BJ (cell line): ENCODE data around the gene GALE. TPM values are rescaled to one million over a fixed set of nuclear protein-coding genes. Genes with fewer than 3 reads are reported as not detected.

Source experiments
- CTCF ChIA-PET: fragments of 350-600 bp; formaldehyde crosslinking; extraction: SDS; loops from one replicate; lab custom pipeline; 2021; ENCODE audit warnings: antibody characterized with exemption, inconsistent platforms; lab: Yijun Ruan, JAX
- POLR2A ChIA-PET: fragments of 300-600 bp; sonication (Branson Sonifier 250); formaldehyde crosslinking; extraction: SDS; loops from one replicate; lab custom pipeline; 2021; ENCODE audit warnings: antibody characterized with exemption; lab: Charles Lee
- DNase-seq: peaks from one replicate; pipeline ENCODE4 v3.0.0-alpha.2; 2011; ENCODE audit warnings: low read depth
- H3K27me3 ChIP-seq: 2 replicates; pipeline ENCODE4 v1.6.0; 2011; ENCODE audit warnings: low read length; ENCODE audit not compliant: control insufficient read depth, insufficient read depth
- H3K36me3 ChIP-seq: 2 replicates; pipeline ENCODE4 v1.5.1; 2011; ENCODE audit warnings: low read length; ENCODE audit not compliant: control insufficient read depth, insufficient read depth
- H3K4me3 ChIP-seq: 2 replicates; pipeline ENCODE4 v1.5.1; 2011; ENCODE audit warnings: low read depth, mild to moderate bottlenecking, control low read depth, low read length
- polyA plus RNA-seq: library from polyadenylated mRNA; depleted of rRNA; stranded (reverse); fragments of >200 nt; gene quantifications from 2 replicates; pipeline ENCODE4 v1.2.3, GENCODE V29; 2011
- TF ChIP-seq, protein P1 (sequence below): IDR thresholded peaks from 2 replicates; pipeline ENCODE4 v1.5.1; 2011; ENCODE audit warnings: low read depth, mild to moderate bottlenecking, control low read depth, inconsistent platforms, low read length, moderate library complexity; ENCODE audit not compliant: insufficient read depth

Gene GALE
- polyA plus RNA-seq, 1 experiment = 36.1 TPM

DNA sequence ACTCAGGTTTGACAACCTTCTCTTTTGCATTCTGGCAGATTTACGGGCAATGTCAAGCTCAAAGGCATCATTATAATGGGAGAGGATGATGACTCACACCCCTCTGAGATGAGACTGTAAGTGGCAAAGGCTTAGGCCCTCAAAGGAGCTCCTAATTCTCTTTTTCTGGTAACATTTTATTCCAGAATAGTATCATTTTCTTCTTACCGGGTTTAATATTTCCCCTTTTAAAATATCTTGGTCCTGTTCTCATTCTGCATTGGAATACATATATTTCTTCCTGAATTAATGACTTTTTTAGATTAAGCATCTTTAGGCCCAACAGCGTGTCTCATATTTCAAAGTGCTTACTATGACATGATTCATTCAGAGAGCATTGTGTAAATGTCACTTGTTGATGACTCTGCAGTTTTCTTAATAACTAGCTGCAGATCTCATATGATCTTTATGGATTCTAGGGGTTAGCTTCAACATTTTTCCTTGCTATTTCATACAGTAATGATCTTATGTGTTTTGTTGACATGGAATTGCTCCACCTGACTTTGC is 20.7 kb downstream of the GALE start:
- CTCF ChIA-PET = interaction anchor here (0.6 to 3.4 kb wide), 6 partner anchors 9 to 32 kb away, joined by 3 to 15 read pairs (median 4); partner anchors contain the start of genes GALE and LYPLA2
- Histone ChIP-seq H3K4me3 (no peak overlapping the region), H3K36me3 (peaks cover 1% of the 10 kb centered on the region; the same call in 1 of the 2 replicates), H3K27me3 (no peaks in the 10 kb centered on the region)
- TF ChIP-seq, protein P1, sequence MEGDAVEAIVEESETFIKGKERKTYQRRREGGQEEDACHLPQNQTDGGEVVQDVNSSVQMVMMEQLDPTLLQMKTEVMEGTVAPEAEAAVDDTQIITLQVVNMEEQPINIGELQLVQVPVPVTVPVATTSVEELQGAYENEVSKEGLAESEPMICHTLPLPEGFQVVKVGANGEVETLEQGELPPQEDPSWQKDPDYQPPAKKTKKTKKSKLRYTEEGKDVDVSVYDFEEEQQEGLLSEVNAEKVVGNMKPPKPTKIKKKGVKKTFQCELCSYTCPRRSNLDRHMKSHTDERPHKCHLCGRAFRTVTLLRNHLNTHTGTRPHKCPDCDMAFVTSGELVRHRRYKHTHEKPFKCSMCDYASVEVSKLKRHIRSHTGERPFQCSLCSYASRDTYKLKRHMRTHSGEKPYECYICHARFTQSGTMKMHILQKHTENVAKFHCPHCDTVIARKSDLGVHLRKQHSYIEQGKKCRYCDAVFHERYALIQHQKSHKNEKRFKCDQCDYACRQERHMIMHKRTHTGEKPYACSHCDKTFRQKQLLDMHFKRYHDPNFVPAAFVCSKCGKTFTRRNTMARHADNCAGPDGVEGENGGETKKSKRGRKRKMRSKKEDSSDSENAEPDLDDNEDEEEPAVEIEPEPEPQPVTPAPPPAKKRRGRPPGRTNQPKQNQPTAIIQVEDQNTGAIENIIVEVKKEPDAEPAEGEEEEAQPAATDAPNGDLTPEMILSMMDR = no peak
- POLR2A ChIA-PET = no interaction called here
- DNase-seq = no peak

DNA sequence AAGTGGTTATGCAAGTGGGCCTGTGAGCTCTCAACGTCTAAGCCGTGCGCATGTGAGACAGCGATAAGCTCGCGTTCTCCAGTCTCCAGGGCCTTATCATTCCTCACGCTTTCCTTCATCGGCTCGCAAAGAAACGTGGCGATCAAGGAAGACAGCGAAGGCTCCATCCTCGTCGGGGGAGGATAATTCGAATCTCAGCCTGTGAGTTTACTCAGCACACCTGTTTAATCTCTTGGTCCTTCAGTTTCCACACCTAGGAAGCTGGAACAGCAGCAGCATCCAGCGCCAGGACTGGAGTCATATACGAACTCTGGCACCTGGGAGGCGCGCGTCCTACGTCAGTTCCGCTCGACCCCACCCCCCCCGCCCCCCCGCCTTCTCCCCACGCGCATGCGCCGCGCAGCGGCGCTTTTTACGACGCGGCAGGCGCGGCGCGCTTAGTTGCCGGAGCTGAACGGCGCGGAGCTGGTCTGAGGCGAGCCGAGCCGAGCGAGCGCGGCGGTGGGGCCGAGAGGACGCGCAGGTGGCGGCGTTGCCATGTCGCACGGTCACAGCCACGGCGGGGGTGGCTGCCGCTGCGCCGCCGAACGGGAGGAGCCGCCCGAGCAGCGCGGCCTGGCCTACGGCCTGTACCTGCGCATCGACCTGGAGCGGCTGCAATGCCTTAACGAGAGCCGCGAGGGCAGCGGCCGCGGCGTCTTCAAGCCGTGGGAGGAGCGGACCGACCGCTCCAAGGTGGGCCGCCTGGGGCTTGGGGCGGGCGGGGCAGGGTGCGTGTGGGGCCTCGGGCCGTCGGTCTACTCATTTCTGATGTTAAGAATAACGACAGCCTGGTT is 22.4 kb downstream of the GALE start, which contains the start of gene PITHD1:
TSS of gene PITHD1 (plus strand) at position 440 of the 836 bp plus-strand sequence. CDS start at position 538, 98 bp downstream.
- DNase-seq = peak; percentile 29
- Histone ChIP-seq H3K4me3 (peak within 1 kb of the TSS; percentile 69), H3K27me3 (no peaks in the 10 kb centered on the region), H3K36me3 (peaks cover 1% of the 10 kb centered on the region; the same call in 1 of the 2 replicates)
- POLR2A ChIA-PET = interaction anchor here (0.6 to 1.0 kb wide), 5 partner anchors 13 to 190 kb away, joined by 3 to 16 read pairs (median 5); no protein-coding TSS in a partner anchor
- CTCF ChIA-PET = interaction anchor here (0.8 to 6.0 kb wide), 6 partner anchors 13 to 421 kb away, joined by 3 to 23 read pairs (median 4); partner anchors contain the start of gene LYPLA2
- TF ChIP-seq, protein P1 = no peak

DNA sequence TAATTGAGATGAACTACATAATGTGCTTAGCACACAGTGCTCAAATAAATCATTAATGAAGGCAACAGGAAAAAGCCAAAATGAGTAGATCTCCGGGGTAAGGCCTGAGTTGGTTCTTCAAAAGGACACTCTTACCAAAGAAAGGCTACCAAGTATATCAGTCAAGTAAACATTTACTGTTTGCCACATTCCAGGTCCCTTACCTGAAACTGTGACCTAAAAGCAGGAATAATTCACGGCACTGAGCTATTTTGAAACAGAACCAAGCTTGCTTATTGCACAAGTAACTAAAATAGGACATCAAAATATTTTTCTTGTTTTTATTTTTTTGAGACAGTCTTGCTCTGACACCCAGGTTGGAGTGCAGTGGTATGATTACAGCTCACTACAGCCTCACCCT is 24.3 kb downstream of the GALE start:
- no peak for DNase-seq
- Histone ChIP-seq H3K27me3 (no peaks in the 10 kb centered on the region), H3K36me3 (peaks cover 1% of the 10 kb centered on the region), H3K4me3 (no peak overlapping the region)
- TF ChIP-seq, protein P1 = no peak
- ChIA-PET CTCF (interaction anchor here (1.3 to 6.0 kb wide), 3 partner anchors 11 to 141 kb away, joined by 3 to 23 read pairs (median 7); no protein-coding TSS in a partner anchor), POLR2A (no interaction called here)

DNA sequence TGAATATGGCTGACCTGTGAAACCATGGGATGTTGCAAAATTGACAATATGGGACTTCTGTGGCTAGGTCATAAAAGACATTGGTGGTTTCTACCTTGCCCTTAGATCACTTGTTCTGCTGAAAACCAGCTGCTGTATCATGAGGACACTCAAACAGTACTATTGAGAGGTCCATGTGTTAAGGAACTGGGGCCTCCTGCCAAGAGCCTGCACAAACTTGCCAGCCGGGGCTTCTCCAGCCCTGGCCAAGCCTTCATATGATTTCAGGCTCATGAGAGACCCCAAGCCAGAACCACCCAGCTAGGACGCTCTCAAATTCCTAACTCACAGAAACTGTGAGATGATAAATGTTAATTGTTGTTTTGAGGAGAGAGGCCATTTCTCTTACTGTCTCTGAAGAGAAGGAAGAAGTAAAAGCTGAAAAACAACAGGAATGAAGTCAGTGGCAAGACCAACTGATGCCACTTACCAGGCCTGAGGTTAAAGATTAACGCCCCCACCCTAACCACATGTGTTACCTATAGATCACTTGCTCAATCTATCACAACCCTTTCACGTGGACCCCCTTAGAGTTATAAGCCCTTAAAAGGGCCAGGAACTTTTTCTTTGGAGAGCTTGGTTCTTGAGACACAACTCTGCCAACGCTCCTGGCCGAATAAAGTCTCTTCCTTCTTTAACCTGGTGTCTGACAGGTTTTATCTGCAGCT is 26.2 kb downstream of the GALE start:
- Histone ChIP-seq H3K36me3 (no peaks in the 10 kb centered on the region; the same call in 1 of the 2 replicates), H3K4me3 (no peak overlapping the region), H3K27me3 (no peaks in the 10 kb centered on the region)
- TF ChIP-seq, protein P1 = no peak
- ChIA-PET POLR2A (no interaction called here), CTCF (interaction anchor here (0.6 to 6.0 kb wide), 5 partner anchors 14 to 187 kb away, joined by 3 to 23 read pairs (median 4); no protein-coding TSS in a partner anchor)
- DNase-seq = no peak
